Measurements from ENCODE around the gene SLC44A3. TPM values are rescaled to one million over a fixed set of nuclear protein-coding genes. Genes with fewer than 3 reads are reported as not detected.

The SLC44A3 gene
- total and polyA plus RNA-seq, 2 of the 13 experiments (the other 11 are each of a cell fraction or from before 2014, with no cell fraction given): 6.8 to 14.1 TPM

DNA sequence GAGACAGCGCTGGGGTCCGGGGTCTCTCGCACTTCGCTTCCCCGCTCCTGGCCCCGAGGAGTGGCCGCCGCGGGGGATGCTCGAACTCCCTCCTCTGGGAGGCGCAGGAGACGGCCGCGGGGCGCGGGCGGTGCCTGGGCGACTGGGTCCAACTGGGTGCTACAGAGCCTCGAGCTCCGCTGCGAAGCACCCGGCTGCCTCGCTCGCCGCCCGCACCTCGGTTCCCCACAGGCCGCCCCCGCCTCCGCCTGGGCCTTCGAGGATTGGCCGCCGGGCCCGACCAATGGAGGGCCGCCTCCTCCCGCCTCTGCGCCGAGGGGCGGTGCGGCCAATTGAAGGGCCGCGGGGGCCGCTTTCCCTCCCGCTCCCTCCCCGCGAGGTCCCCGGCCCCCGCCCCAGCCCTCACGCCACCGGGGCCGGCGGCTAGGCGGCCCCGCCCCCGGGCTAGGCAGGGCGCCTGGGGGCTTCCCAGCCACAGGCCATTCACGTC, 106.8 kb downstream of the SLC44A3 start, which contains the start of gene CNN3:
Gene CNN3, minus strand, starts transcription at position 196 of the 490 bp plus-strand sequence. CDS start 216 bp downstream, outside the sequence.
- Histone ChIP-seq H3K4me2 (ENCODE audit: low read depth, low read length) (peak within 1 kb of the TSS; percentile 94), H3K4me3 (replicated peaks in 1 of 3; ENCODE audit: insufficient read depth in 1 of 3, low read depth in 2 of 3, low read length in 3 of 3) (peak within 1 kb of the TSS; percentile 79 to 81 (median 81)), H3K9ac (ENCODE audit: insufficient read depth, low read depth, low read length) (peak within 1 kb of the TSS; percentile 84), H3K27me3 (ENCODE audit: control insufficient read depth in 1 of 2, insufficient read depth in 2 of 2, low read length in 2 of 2) (no peaks in the 10 kb centered on the region; a peak in 1 of 5 replicates), H3K9me3 (ENCODE audit: low read length) (no peaks in the 10 kb centered on the region), H3K79me2 (ENCODE audit: insufficient read depth, low read length) (peaks cover 87% of the 10 kb centered on the region), H4K20me1 (ENCODE audit: insufficient read depth, low read length) (peaks cover 25% of the 10 kb centered on the region), H3K4me1 (ENCODE audit: insufficient read depth, low read length) (peaks cover 64% of the 10 kb centered on the region), H3K36me3 (replicated peaks in 1 of 2; ENCODE audit: control insufficient read depth in 1 of 2, insufficient read depth in 2 of 2, low read length in 2 of 2) (0 out of 5 replicates have a peak, but pooled peaks cover 0 to under 1% of the 10 kb centered on the region in 2 experiments), H3K27ac (ENCODE audit: extremely low read length, insufficient read depth, low read length) (peak within 1 kb of the TSS; percentile 95), H2AFZ (ENCODE audit: low read length) (no peak within 1 kb of the TSS)
- CTCF ChIA-PET (ENCODE audit: low intra/inter-chr PET ratio, low total read pairs): interaction anchor here (1.0 to 3.5 kb wide), 2 partner anchors 73 to 115 kb away, joined by 3 to 22 read pairs; no protein-coding TSS in a partner anchor
- BruUV-seq (replicated peaks): no TSS peak
- intact Hi-C loops (cut with micrococcal nuclease; ENCODE audit: unreplicated experiment): loop anchor here (1.0 to 5.0 kb wide), 5 partner anchors 36 to 305 kb away; partner anchors contain the start of gene RWDD3
- no CpG with 5 or more reads among the region's 57 CpGs for WGBS (ENCODE audit: low lambda C conversion rate)
- DNase-seq (ENCODE audit: low spot score) (peak; percentile 82), ATAC-seq (peak; percentile 92), FAIRE-seq (no peak)
- in situ Hi-C loops (cut with HindIII; ENCODE audit: extremely low pct_ligation_motif_present, low pct_unique_long_range_greater_than_20kb): no loop called here
- POLR2A ChIA-PET: interaction anchor here (1.0 to 2.9 kb wide), 6 partner anchors 9 to 115 kb away, joined by 3 to 15 read pairs (median 5); no protein-coding TSS in a partner anchor
- TF ChIP-seq, protein P1, sequence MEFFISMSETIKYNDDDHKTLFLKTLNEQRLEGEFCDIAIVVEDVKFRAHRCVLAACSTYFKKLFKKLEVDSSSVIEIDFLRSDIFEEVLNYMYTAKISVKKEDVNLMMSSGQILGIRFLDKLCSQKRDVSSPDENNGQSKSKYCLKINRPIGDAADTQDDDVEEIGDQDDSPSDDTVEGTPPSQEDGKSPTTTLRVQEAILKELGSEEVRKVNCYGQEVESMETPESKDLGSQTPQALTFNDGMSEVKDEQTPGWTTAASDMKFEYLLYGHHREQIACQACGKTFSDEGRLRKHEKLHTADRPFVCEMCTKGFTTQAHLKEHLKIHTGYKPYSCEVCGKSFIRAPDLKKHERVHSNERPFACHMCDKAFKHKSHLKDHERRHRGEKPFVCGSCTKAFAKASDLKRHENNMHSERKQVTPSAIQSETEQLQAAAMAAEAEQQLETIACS (CRISPR knock-in tag; IDR thresholded peaks at IDR 0.05): no peak
- TF ChIP-seq ZNF446 (CRISPR knock-in tag; IDR thresholded peaks at IDR 0.05) (peak; percentile 18; the same call in 1 of the 2 replicates), ZBTB1 (CRISPR knock-in tag; IDR thresholded peaks at IDR 0.05; ENCODE audit: borderline replicate concordance) (no peak), ZNF567 (CRISPR knock-in tag; IDR thresholded peaks at IDR 0.05; ENCODE audit: borderline replicate concordance) (no peak), ZNF564 (CRISPR knock-in tag; IDR thresholded peaks at IDR 0.05) (peak; percentile 66; the same call in 1 of the 2 replicates), HNRNPUL1 (IDR thresholded peaks at IDR 0.05; ENCODE audit: low read depth, low read length) (0 out of 2 replicates have a peak, but pooled peaks have one; percentile 51), ZNF317 (CRISPR knock-in tag; IDR thresholded peaks at IDR 0.05) (0 out of 2 replicates have a peak, but pooled peaks have one; percentile 17), ZNF30 (CRISPR knock-in tag; IDR thresholded peaks at IDR 0.05) (peak; percentile 71; the same call in 1 of the 2 replicates), ZNF292 (CRISPR knock-in tag; IDR thresholded peaks at IDR 0.05; ENCODE audit: borderline replicate concordance, low read depth) (no peak), POLR2A (IDR thresholded peaks at IDR 0.05; ENCODE audit: insufficient read depth in 1 of 2, low read depth in 2 of 2, low read length in 2 of 2) (peak; percentile 92 to 97), KDM5B (CRISPR knock-in tag; IDR thresholded peaks at IDR 0.05; ENCODE audit: borderline replicate concordance) (peak; percentile 63; the same call in 1 of the 2 replicates)
- TF ChIP-seq, protein P2, sequence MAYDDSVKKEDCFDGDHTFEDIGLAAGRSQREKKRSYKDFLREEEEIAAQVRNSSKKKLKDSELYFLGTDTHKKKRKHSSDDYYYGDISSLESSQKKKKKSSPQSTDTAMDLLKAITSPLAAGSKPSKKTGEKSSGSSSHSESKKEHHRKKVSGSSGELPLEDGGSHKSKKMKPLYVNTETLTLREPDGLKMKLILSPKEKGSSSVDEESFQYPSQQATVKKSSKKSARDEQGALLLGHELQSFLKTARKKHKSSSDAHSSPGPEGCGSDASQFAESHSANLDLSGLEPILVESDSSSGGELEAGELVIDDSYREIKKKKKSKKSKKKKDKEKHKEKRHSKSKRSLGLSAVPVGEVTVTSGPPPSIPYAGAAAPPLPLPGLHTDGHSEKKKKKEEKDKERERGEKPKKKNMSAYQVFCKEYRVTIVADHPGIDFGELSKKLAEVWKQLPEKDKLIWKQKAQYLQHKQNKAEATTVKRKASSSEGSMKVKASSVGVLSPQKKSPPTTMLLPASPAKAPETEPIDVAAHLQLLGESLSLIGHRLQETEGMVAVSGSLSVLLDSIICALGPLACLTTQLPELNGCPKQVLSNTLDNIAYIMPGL (CRISPR knock-in tag; IDR thresholded peaks at IDR 0.05; ENCODE audit: borderline replicate concordance in 1 of 2, low read depth in 1 of 2): 0 out of 4 replicates have a peak, but pooled peaks of 1 of the 2 experiments have one; percentile 0
- TF ChIP-seq, protein P3, sequence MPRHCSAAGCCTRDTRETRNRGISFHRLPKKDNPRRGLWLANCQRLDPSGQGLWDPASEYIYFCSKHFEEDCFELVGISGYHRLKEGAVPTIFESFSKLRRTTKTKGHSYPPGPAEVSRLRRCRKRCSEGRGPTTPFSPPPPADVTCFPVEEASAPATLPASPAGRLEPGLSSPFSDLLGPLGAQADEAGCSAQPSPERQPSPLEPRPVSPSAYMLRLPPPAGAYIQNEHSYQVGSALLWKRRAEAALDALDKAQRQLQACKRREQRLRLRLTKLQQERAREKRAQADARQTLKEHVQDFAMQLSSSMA (CRISPR knock-in tag; IDR thresholded peaks at IDR 0.05): peak; percentile 74; the same call in 1 of the 2 replicates
- TF ChIP-seq, protein P4, sequence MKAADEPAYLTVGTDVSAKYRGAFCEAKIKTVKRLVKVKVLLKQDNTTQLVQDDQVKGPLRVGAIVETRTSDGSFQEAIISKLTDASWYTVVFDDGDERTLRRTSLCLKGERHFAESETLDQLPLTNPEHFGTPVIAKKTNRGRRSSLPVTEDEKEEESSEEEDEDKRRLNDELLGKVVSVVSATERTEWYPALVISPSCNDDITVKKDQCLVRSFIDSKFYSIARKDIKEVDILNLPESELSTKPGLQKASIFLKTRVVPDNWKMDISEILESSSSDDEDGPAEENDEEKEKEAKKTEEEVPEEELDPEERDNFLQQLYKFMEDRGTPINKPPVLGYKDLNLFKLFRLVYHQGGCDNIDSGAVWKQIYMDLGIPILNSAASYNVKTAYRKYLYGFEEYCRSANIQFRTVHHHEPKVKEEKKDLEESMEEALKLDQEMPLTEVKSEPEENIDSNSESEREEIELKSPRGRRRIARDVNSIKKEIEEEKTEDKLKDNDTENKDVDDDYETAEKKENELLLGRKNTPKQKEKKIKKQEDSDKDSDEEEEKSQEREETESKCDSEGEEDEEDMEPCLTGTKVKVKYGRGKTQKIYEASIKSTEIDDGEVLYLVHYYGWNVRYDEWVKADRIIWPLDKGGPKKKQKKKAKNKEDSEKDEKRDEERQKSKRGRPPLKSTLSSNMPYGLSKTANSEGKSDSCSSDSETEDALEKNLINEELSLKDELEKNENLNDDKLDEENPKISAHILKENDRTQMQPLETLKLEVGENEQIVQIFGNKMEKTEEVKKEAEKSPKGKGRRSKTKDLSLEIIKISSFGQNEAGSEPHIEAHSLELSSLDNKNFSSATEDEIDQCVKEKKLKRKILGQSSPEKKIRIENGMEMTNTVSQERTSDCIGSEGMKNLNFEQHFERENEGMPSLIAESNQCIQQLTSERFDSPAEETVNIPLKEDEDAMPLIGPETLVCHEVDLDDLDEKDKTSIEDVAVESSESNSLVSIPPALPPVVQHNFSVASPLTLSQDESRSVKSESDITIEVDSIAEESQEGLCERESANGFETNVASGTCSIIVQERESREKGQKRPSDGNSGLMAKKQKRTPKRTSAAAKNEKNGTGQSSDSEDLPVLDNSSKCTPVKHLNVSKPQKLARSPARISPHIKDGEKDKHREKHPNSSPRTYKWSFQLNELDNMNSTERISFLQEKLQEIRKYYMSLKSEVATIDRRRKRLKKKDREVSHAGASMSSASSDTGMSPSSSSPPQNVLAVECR (CRISPR knock-in tag; IDR thresholded peaks at IDR 0.05; ENCODE audit: borderline replicate concordance): peak; percentile 84

Measured in HepG2 (cell line).